Lower leg skin (tissue), 3 donors: ENCODE data around the gene TRMT112.

ENCODE experiments used
- CTCF ChIP-seq, 3 donors: fragments of 450-650 bp; IDR thresholded peaks; one replicate each; pipeline ENCODE4 v1.5.1; 2016; ENCODE audit warnings: antibody characterized with exemption in 3 of 3, mild to moderate bottlenecking in 3 of 3, moderate library complexity in 2 of 3
- POLR2A ChIP-seq, 2 donors: fragments of 450-650 bp; IDR thresholded peaks; one replicate each; pipeline ENCODE4 v1.6.1; 2016 to 2017; ENCODE audit warnings: antibody characterized with exemption in 2 of 2, mild to moderate bottlenecking in 1 of 2, moderate library complexity in 1 of 2

DNA sequence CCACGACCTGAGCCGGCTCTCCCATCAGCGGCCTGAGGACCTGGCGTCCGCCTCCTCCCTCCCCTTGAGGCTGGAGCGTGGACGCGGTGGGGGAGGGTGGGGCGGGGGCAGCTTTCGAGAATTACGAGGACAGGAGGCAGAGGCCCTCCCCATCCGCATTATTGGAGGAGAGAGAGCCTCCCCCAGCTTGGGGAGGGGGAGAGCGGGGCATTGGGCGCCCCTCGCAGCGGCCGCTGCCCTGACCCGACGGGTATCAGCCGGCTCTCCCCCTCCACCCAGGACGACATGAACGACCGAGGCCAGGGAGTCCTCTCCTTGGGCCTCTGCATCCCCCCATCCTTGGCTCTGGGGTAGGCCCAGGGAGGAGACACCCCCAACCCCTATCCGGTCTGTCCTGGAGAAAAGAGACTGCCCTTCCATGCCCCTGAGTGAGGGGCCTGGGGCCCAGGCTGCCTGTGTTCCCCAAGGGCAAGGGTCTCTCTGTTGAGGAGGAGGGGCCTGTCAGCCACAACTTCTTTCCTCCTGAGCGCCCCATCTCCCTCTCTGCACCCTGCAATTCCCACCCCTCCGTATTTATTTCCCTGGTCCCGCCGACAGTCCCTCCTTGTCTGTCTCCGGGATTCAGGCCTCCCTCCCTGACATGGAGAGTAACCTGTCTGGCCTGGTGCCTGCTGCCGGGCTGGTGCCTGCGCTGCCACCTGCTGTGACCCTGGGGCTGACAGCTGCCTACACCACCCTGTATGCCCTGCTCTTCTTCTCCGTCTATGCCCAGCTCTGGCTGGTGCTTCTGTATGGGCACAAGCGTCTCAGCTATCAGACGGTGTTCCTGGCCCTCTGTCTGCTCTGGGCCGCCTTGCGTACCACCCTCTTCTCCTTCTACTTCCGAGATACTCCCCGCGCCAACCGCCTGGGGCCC is 31.2 kb downstream of the TRMT112 start:
- TF ChIP-seq CTCF (IDR thresholded peaks at IDR 0.05), result no peak
- TF ChIP-seq POLR2A (IDR thresholded peaks at IDR 0.05), result no peak
